ENCODE measurements around the gene GIT1.

DNA sequence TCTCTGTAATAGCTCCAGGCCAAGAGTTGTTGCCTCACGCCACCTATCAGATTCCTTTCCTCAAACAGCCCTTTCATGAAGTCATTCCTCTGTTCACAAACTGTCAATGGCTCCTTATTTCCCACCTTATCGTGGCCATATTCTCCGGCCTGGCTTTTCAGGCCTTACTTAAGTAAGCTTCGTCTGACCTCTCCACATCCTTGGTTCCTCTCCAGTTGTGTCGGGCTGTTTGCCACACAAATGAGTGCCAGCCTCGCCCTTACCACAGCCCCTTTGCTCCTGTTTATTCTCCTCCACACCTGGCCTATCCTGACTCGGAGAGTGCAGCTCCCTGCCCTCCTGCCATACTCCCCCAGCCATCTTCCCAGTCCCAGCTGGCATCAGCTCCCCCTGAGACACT, 18.9 kb downstream of the GIT1 start:
- TF ChIP-seq, protein P1, sequence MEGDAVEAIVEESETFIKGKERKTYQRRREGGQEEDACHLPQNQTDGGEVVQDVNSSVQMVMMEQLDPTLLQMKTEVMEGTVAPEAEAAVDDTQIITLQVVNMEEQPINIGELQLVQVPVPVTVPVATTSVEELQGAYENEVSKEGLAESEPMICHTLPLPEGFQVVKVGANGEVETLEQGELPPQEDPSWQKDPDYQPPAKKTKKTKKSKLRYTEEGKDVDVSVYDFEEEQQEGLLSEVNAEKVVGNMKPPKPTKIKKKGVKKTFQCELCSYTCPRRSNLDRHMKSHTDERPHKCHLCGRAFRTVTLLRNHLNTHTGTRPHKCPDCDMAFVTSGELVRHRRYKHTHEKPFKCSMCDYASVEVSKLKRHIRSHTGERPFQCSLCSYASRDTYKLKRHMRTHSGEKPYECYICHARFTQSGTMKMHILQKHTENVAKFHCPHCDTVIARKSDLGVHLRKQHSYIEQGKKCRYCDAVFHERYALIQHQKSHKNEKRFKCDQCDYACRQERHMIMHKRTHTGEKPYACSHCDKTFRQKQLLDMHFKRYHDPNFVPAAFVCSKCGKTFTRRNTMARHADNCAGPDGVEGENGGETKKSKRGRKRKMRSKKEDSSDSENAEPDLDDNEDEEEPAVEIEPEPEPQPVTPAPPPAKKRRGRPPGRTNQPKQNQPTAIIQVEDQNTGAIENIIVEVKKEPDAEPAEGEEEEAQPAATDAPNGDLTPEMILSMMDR (IDR thresholded peaks at IDR 0.05): no peak
- TF ChIP-seq POLR2A (IDR thresholded peaks at IDR 0.05) (no peak), EP300 (IDR thresholded peaks at IDR 0.05) (no peak), POLR2AphosphoS5 (IDR thresholded peaks at IDR 0.05) (no peak)
